ENCODE measurements around the gene CMTM4.

GRCh38 chr16:66741950-66742808, 45.6 kb upstream of the CMTM4 start:
- TF ChIP-seq CTCF (IDR thresholded peaks at IDR 0.05) (no peak), POLR2A (IDR thresholded peaks at IDR 0.05) (no peak)
